GM21723 (cell line): ENCODE results near the gene ME3.
"Not testable (repeated sequence)": the region's sequence is repeated elsewhere in the genome, so short reads cannot be mapped to it uniquely, and the experiment has no call there.

Source experiments
- ATAC-seq: cut with Tn5 transposase; IDR thresholded peaks from one replicate; pipeline ENCODE4 v1.9.1; 2021; ENCODE audit warnings: mild to moderate bottlenecking, moderate library complexity; ENCODE audit not compliant: unreplicated experiment

The ME3 gene

DNA sequence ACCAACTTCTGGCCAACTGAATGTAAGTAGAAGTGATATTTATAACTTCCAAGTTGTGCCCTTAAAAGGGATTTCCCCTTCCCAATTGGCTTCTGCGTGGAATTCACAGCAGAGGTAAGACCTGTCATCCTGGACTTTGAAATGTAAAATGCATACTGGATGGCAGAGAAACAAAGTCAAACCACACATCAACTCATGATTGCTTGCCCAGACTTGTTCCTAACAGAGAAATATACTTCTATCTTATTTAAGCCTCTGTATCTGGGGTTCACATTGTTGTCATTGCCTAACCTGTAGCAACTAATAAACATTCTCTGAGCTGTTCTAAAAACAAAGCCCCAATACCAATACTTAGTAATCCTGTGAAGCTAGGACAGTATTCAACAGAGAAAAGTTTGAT, 6.2 kb downstream of the ME3 start:
- ATAC-seq, result no peak

DNA sequence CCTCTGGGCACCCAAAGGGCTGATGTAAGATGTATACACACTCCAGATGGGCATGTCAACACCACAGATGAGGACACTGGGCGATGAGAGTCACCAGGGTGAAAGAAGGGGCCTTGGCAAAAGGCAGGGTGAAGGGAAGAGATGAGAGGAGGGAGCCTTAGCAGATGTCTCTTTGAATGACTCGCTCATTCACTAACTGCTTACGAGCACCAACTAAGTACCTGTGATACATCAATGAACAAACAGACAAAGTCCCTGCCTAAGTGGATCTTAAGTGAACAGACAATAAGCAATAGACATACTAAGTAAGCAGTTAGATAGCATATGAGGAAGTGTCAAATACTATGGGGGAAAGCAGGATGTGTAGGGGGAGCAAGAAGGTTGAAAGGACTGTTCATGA, 7.5 kb downstream of the ME3 start:
- ATAC-seq, result no peak

DNA sequence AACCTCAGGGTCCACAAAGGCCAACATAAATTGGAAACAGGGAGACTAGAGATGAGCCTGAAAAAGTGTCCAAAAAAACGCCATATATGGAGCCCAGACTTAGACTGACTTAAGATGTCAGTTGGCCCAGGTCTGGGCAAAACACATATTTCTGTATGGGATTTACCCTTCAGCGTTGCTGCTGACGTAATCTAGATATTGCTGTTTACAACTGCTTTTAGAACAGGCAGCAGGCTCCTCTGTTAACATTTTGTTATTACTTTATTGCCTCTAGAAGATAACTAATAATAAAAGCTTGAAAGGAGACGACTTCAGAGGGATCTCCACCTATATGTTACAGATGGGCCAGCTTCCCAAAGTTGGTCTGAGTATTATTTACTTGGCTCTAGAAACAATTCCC, 8.7 kb downstream of the ME3 start:
- ATAC-seq, result no peak

DNA sequence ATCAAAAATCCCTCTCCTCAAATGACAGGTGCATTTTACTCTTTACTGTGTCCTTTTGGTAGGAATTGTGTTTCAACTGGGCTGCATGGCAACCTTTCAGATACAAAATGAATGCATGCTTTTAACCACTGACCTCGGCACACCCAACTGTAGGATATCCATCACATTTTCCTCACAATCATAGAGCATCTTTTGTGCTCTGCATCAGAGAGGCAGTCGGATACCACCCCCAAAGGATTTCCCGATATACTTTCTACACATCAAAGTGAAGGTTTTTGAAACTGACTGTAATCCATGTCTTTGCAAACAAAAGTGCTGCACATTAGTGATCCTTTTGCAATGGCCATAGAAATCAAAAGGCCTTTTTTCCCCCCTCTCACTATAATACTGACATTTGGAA, 9.1 kb downstream of the ME3 start:
- no peak for ATAC-seq

DNA sequence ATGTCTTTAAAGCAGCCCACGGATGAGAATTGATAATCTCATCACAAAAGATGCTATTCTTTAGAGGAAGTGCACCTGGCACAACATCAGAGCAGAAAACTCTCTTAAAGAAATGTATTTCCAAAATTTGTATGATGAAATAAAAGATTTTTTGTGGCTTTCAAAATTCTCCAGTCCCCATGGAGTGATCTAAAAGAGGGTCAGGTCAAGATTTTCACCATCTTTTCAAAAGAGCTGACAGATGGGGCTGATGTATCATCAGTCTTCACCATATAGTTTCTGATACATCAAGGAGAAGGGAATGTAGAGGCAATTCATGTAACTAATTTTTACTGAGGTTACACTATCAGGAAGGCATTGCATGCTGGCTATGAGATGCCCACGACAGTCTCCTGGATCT, 11.7 kb downstream of the ME3 start:
- no peak for ATAC-seq

DNA sequence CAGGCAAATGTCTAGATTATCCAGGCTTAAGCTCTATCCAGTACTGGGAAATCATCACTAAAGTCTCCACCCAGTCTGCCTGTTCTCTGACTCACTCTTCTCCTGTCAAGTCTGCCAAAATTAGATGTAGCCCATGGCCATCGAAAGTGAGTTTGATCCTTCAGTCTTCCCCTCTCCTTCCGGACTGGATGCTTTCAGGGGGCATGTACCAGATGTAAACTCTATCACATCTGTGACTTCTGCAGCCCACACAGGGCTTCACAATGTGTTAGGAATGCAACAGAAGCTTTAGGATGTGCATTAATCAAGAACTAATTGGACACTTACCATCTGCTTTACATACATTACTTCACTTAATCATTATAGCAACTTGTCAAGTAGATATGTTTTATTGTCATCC, 12.3 kb downstream of the ME3 start:
- ATAC-seq, result no peak

DNA sequence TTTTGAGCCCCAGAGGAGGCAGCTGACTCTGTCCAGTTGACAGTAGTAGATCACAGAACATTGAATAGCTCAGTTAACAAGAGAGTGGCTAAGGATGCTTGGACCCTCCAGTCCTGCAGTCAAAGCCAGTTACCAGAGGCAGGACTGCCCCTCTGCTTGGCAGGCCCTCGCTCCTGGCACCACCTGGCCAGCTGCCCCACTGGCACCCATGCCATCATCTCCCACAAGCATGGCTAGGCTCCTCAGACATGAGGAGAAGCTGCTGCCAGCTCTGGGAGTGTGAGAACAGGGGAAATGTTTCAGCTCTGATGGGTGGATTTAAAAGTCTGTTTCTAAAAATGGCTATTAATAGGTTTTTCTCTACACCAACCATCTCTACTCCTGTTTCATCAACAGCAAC, 13.9 kb downstream of the ME3 start:
- no peak for ATAC-seq

DNA sequence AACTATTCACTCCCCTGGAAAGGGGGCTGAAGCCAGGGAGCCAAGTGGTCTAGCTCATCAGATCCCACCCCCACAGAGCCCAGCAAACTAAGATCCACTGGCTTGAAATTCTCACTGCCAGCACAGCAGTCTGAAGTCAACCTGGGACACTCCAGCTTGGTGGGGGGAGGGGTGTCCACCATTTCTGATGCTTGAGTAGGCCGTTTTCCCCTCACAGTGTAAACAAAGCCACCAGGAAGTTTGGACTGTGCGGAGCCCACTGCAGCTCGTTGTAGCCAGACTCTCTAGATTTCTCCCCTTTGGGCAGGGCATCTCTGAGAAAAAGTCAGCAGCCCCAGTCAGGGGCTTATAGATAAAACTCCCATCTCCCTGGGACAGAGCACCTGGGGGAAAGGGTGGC, 27.2 kb downstream of the ME3 start:
- not testable (repeated sequence) for ATAC-seq

DNA sequence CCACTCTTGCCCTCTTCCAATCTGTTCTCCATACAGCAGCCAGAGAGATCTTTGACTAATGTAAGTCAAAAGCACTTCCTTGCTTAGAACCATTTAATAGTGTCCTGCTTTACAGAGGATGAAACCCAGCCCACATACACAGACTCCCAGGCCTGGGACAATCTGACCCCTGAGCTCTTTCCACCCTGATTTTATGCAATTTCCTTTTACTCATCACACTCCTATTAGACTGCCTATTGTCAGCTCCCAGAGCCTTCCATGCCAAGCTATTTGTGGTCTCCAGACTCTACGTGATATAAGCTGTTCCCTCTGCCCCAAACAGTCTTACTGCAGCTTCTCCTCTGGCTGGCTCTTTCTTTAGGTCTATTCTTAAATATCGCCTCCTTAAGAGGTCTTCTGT, 28.1 kb downstream of the ME3 start:
- ATAC-seq, result no peak

DNA sequence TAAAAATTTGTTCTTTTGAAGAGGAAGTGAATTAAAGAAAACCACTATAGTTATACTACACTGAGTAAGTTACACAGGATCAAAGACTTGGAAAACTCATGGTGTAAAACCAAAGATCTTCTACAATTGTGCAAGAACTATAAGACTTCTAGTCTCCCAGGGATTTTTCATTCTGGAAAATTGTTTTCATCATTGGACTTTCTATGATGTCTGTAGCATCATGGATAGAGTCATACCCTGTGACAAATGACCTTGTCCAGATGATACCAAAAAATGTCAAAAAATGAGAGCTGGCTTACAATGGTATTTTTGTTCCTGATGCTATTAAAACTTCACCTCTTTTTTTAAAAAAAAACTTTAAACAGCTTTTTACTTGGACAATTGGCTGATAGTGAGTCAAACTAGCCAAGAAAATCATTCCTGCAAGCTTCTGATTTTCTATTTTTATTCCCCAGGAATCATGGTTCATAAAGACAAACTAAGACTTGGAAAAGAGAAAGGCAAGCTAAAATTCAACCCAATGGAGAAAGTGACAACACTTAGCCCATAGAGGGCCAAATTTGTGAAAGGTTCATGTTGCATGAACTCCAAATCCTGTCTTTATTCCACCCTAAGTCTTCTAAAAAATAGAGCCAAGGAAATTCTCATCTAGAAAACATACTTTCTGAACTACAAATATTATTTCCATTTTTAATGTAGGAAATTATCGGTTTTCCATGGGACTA, 30.7 kb downstream of the ME3 start:
- ATAC-seq, result no peak

DNA sequence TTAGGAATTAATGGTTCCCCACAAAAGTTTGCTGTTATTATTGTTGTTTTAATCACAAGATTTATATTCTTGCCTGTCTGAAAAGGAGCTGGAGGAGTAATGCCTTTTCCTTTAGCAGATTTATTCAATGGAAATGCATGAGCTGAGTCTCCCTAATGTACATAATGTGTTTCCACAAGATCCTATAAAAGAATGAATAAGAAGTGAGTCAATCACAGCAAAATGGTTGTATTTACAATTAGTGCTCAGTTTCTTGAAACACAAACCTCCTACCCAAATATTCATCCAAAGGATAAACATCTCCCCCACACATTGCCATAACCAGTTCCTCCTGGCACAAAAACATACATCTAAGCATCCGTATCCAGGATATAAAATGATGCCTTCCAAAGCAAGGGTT, 33.3 kb downstream of the ME3 start:
- no peak for ATAC-seq

DNA sequence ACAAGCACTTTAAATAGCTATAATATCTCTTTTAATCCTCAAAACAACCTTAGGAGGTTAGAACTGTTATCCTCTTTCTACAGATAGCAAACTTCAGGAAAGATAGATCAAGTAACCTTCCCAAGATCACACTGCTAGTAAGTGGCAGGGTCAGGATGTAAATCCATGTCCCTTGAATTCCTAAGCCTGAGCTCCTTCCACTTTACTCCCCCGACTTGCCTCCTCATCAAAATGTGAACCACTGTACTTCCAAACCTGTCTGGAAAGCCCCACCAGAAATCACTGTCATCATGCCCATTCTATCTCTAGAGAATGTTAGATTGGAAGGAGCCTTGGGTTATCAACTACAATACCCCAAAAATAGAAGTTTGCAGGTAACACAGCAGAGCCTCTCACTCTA, 33.7 kb downstream of the ME3 start:
- no peak for ATAC-seq

DNA sequence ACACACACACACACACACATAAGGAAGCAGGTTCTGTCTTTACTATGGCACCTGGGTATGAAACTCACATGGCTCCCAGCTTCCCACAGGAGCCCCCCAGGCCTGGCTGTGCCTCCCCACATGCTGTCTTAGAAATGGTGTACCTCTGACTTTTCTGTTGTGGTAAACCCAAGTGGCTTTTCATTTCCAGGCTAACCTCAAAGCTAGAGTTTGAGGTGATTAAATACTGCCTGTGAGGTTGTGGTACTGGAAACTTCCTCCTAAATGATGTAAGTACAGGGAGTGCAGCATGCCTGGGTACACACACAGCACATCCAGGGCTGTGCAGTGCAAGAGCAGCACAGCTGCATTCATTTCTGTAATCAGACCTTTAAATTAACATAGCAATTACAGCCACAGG, 34.4 kb downstream of the ME3 start:
- no peak for ATAC-seq

DNA sequence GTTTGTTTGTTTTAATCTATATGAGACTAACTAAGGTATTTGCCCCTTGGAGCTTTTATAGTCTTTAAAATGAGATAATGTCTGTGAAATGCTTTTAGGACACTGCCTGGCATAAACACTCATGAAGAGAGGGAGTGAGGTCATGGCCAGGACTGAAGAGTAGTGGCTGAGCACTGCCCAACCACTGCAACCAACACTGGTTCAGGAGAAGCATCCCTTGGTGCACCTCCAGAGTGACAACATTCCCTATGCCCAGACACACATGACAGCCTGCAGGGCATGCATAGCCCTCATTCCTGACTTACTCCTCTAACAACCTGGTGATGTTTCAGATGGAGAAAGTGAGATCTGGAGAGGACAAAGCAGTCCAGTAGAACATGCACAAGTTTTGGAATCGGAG, 36.1 kb downstream of the ME3 start:
- ATAC-seq, result no peak

DNA sequence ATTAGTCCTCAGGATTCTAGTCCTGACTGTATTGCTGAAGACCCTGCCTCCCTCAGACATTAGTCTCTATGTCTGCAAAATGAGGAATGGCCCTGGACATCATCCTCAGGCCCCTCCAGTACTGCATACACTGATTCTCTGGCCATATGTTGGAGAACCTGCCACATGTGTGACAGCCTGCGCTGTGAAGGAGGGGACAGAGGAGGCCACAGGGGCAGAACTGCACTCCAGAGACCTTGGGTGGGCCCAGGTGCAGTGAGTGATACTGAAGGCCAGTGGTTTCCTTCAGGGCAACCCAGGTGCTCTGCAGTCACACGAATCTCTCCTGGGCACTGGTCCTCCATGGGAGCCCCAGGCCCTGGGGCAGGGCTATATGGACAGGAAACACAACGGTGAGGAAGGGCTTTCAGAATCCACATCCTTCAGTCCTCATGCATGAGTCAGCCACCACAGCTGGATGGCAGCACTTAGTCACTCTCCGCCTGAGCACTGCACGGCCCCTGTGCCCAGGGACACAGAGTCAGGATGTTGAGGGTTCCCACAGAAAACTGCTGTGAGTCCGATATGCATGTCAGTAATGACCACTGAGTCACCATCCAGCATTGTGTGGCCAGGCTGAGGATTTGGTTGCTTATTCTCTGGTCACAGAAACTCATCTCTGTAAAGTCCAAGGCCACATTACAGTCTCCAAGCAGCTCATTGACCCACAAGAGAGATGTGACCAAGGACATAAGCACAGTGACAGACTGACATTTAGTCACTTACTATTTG, 39.7 kb downstream of the ME3 start:
- no peak for ATAC-seq

DNA sequence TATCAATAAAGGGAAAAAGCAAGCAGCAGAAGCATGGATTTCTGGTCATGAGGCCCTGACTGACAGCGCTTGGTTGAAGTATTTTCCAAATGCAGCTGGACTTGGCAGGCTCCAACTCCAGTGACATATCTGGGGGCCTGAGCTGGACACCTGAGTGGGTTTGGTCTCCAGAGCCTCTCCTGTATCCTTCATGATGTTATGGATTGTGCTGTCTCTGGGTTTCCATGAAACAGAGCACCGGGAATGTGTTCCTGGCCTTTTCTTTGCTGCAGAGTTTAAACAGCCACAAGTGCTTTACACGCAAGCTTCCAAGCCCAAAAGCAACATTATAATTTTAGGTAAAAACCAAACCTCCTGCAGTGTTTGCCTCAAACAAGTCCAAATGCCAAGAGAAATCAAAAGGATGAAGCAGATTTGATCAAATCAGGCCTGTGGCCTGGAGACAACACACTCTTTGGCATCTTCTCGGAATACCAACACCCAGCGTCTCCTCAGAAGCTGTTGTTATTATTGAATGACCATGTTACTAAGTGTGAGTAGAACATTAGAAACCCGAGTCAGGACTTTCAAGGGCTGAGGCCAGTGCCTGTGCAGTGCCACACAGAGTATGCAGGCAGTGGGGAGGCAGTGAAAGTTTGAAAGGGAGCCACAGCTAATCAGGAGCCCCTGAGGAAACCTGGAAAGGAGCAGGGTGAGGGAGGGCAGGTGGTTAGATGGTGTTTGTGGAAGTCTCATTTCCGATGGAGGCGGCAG, 42.0 kb downstream of the ME3 start:
- no peak for ATAC-seq

DNA sequence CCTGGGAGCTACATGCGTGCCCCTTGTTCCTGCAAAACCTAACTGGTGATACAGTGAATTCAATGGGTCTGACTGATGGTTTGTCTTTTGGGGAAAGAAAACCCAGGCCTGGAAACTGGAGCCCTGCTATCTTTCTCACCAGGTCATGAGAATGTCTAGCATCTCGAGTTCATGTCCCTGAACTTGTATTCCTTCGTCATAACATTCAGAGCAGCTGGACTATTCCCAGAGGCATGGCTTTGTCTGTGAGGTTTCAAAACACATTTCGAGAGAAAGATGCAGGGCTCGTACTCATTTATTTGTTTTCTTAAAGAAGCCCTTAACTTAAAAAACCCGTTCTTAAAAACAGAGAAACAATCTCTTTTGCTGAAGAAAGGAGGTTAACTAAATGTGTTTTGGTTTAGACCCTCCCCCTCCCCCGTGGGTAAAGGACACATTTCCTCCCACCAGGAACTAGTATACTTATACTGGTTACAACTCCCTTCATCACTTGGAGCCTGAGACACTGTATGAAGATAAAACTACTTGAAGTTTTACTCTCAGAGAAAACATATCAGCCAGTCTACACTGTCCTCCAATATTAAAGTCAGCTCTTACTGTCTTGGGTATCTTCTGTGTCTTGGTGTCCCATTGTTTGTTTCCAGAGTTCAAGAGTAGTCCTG, 43.2 kb downstream of the ME3 start:
- ATAC-seq, result no peak

DNA sequence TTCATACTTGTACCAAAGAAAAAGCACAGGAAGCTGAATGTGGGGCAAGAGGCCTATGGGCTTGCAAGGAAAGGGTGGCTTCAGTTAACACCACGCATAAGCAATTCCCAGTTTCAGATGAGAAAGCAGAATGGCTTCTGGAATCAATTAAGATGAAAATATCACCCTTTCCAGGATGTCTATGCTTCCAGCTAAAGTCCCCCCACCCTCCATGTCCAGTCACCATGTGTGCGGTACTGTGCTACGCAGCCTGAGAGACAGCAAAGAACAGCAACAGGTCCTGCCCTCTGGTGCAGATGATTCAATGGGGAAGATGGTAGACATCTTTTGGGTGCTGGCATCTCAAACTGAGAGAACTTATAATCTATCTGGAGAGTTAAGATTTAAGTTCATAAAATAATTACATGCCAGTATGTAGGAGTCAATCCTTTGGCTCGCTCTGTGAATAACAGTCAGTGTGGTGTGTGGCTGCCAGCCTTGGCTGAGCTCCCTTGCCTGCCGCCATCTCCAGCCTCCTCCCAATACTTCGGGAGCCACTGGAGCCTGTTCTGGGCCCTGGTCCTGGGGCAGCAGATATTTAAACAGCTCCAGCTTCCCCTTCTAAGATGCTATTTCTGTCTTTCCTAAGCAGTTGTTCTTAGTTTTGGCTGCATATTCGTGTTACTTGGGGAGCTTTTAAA, 44.5 kb downstream of the ME3 start:
- no peak for ATAC-seq

DNA sequence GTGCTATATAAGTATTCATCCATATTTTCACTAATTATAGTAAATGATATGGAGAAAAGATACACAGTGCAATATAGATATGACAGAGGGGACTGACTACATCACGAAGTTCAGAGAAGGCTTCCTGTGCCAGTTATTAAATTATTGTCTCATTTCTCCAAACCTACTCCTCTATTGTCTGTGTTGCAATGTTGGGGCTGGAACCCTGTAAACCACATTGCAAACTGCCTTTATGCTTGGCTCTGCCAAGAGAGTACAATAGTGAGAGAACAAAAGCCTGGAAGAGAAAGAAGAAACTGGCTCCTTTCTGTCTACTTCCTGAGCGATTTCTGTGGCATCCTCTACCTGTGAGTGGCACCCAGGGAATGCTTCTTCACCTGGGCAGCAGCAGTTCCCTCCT, 46.4 kb downstream of the ME3 start:
- no peak for ATAC-seq

DNA sequence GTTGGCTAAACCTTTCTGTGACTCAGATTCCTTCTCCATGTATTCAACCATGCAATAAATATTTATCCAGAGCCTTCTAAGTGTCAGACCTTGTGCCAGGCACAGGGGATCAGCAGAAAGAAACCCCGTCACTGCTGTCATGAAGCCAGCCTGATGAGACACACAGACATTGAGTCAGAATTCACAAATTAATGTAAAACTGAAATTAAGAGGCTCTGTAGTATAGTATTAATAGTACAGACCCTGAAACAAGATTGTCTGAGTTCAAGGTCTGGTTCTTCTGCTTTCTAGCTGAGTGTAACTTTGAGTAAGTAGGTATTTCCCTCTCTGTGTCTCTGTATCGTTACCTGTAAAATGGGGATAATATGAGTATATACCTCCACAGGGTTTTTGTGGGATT, 46.9 kb downstream of the ME3 start:
- no peak for ATAC-seq

DNA sequence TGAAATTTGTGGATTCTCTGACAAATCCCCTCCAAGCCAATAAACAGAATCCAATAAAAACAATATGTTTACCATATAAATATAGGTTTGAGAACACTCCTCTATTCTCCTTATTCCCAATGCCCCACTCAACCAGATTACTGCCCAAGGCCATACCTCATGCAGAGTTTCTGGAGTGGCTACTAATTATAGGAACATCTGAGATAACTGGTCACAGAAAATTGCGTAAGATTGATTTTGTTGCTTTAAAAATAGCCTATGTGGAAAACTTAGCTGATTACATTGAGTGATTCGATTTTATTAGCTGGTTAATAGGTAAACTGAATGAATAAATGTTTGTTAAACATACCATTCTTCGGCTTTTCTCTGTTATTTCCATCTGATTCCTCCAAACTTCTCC, 48.0 kb downstream of the ME3 start:
- ATAC-seq, result no peak
